BJ (cell line): ENCODE measurements around the gene CMC4. TPM values are rescaled to one million over a fixed set of nuclear protein-coding genes. Genes with fewer than 3 reads are reported as not detected.

Experiments used
- CTCF ChIA-PET: fragments of 350-600 bp; formaldehyde crosslinking; extraction: SDS; loops from one replicate; lab custom pipeline; 2021; ENCODE audit warnings: antibody characterized with exemption, inconsistent platforms; lab: Yijun Ruan, JAX
- POLR2A ChIA-PET: fragments of 300-600 bp; sonication (Branson Sonifier 250); formaldehyde crosslinking; extraction: SDS; loops from one replicate; lab custom pipeline; 2021; ENCODE audit warnings: antibody characterized with exemption; lab: Charles Lee
- DNase-seq: peaks from one replicate; pipeline ENCODE4 v3.0.0-alpha.2; 2011; ENCODE audit warnings: low read depth
- H3K27me3 ChIP-seq: 2 replicates; pipeline ENCODE4 v1.6.0; 2011; ENCODE audit warnings: low read length; ENCODE audit not compliant: control insufficient read depth, insufficient read depth
- H3K36me3 ChIP-seq: 2 replicates; pipeline ENCODE4 v1.5.1; 2011; ENCODE audit warnings: low read length; ENCODE audit not compliant: control insufficient read depth, insufficient read depth
- H3K4me3 ChIP-seq: 2 replicates; pipeline ENCODE4 v1.5.1; 2011; ENCODE audit warnings: low read depth, mild to moderate bottlenecking, control low read depth, low read length
- CTCF ChIP-seq: IDR thresholded peaks from 2 replicates; pipeline ENCODE4 v1.5.1; 2011; ENCODE audit warnings: low read depth, mild to moderate bottlenecking, control low read depth, inconsistent platforms, low read length, moderate library complexity; ENCODE audit not compliant: insufficient read depth
- polyA plus RNA-seq: library from polyadenylated mRNA; depleted of rRNA; stranded (reverse); fragments of >200 nt; gene quantifications from 2 replicates; pipeline ENCODE4 v1.2.3, GENCODE V29; 2011

The CMC4 gene
- polyA plus RNA-seq, 1 experiment, result 10.0 TPM

- H3K4me3 ChIP-seq, result no peak overlapping the region
- ChIA-PET POLR2A (no interaction called here), CTCF (interaction anchor here (1.2 to 1.8 kb wide), 3 partner anchors 8 to 22 kb away, joined by 3 to 6 read pairs (median 5); no protein-coding TSS in a partner anchor)
- DNase-seq, result no peak
- no peak for TF ChIP-seq CTCF
- no peaks in the 10 kb centered on the region for H3K27me3 ChIP-seq
- H3K36me3 ChIP-seq, result no peaks in the 10 kb centered on the region; the same call in none of the 2 replicates
These were observed 5.8 kb downstream of the CMC4 start for GRCh38 chrX:155065035-155065734.

GRCh38 chrX:155061760-155062159, 9.2 kb downstream of the CMC4 start:
- TF ChIP-seq CTCF, result no peak
- ChIA-PET CTCF (interaction anchor here (0.6 to 1.7 kb wide), 3 partner anchors 10 to 57 kb away, joined by 3 to 4 read pairs (median 3); no protein-coding TSS in a partner anchor), POLR2A (no interaction called here)
- no peaks in the 10 kb centered on the region; the same call in none of the 2 replicates for H3K36me3 ChIP-seq
- no peak for DNase-seq
- H3K4me3 ChIP-seq, result no peak overlapping the region
- no peaks in the 10 kb centered on the region for H3K27me3 ChIP-seq

- ChIA-PET CTCF (interaction anchor here (0.8 to 1.6 kb wide), 5 partner anchors 8 to 40 kb away, joined by 4 to 7 read pairs (median 6); no protein-coding TSS in a partner anchor), POLR2A (no interaction called here)
- no peaks in the 10 kb centered on the region for H3K27me3 ChIP-seq
- DNase-seq, result no peak
- no peak overlapping the region for H3K4me3 ChIP-seq
- H3K36me3 ChIP-seq, result no peaks in the 10 kb centered on the region; the same call in none of the 2 replicates
- TF ChIP-seq CTCF, result peak; percentile 69
These were observed 13.8 kb downstream of the CMC4 start for GRCh38 chrX:155056877-155057792.

- ChIA-PET CTCF (interaction anchor here (0.8 to 1.6 kb wide), 4 partner anchors 8 to 39 kb away, joined by 5 to 7 read pairs (median 6); no protein-coding TSS in a partner anchor), POLR2A (no interaction called here)
These were observed 14.5 kb downstream of the CMC4 start for GRCh38 chrX:155056471-155056870.

More at GRCh38 chrX:155056471-155056870, 14.5 kb downstream of the CMC4 start:
- H3K4me3 ChIP-seq, result no peak overlapping the region
- DNase-seq, result no peak
- TF ChIP-seq CTCF, result no peak
- H3K27me3 ChIP-seq, result no peaks in the 10 kb centered on the region
- H3K36me3 ChIP-seq, result no peaks in the 10 kb centered on the region; the same call in none of the 2 replicates
